WI38 (cell line): ENCODE results near the gene GMPPA.

Experiments
- H3K4me3 ChIP-seq: 2 replicates; pipeline ENCODE4 v1.5.1; 2011; ENCODE audit warnings: low read depth, mild to moderate bottlenecking, control low read depth, low read length
- TF ChIP-seq, protein P1 (sequence below): IDR thresholded peaks from 2 replicates; pipeline ENCODE4 v1.5.1; 2012; ENCODE audit warnings: low read depth, mild to moderate bottlenecking, control low read depth, low read length

Gene GMPPA

DNA sequence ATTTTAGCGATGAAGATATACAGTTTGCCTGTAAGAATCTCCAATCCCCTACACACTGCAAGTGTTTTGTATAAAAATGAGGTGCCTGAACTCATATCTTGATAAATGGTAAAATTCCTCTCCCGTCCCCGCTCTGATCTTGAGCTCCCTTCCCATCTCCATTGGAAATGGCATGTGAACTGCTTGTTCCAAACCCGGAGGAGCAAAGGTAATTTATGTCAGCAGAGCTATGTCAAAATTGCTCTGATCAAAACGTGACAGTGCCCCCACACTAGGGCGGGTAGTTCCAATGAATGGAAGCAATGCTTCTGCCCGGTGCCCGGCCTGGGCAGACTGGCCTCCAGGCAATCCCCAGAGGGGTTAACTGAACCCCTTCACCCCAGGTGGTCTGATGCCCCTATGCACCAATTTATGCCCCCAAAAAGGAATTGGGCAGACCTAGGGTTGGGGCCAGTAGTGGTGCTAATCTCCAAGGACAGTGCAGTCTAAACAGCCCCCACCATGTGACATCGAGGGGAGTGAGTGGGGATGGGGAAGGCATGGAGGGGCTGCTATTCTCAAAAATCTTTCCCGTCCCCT, 3.6 kb upstream of the GMPPA start:
- TF ChIP-seq, protein P1, sequence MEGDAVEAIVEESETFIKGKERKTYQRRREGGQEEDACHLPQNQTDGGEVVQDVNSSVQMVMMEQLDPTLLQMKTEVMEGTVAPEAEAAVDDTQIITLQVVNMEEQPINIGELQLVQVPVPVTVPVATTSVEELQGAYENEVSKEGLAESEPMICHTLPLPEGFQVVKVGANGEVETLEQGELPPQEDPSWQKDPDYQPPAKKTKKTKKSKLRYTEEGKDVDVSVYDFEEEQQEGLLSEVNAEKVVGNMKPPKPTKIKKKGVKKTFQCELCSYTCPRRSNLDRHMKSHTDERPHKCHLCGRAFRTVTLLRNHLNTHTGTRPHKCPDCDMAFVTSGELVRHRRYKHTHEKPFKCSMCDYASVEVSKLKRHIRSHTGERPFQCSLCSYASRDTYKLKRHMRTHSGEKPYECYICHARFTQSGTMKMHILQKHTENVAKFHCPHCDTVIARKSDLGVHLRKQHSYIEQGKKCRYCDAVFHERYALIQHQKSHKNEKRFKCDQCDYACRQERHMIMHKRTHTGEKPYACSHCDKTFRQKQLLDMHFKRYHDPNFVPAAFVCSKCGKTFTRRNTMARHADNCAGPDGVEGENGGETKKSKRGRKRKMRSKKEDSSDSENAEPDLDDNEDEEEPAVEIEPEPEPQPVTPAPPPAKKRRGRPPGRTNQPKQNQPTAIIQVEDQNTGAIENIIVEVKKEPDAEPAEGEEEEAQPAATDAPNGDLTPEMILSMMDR: no peak
- H3K4me3 ChIP-seq: no peak overlapping the region

DNA sequence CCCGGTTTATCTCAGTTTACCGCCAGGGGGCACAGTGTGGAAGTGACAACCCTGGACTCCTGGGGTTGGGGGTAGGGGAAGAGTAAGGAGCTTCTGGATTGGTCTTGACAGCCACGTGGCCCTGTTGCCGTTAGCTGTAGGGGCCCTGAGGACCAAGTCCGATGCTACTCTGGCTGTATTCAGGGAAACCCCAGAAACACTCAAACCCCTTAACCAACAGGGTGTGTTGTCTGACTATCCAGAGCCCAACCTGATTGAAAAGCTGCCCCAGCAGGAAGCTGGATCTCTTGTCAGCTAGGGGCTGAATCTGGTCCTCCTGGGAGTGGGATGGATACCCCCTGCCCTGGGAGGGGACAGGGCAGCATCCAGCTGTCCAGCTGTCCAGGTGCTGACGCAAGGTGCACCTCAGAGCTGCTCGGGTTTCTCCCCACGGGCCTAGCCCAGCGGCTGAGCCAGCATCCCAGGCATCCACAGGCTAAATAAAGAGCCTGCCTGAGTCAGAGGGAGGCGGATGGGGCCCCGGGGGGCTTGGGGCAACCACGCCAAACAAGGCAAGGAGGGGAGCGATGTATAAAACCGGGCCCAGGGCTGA, 3.1 kb upstream of the GMPPA start:
- H3K4me3 ChIP-seq: no peak overlapping the region
- TF ChIP-seq, protein P1: peak; percentile 74

DNA sequence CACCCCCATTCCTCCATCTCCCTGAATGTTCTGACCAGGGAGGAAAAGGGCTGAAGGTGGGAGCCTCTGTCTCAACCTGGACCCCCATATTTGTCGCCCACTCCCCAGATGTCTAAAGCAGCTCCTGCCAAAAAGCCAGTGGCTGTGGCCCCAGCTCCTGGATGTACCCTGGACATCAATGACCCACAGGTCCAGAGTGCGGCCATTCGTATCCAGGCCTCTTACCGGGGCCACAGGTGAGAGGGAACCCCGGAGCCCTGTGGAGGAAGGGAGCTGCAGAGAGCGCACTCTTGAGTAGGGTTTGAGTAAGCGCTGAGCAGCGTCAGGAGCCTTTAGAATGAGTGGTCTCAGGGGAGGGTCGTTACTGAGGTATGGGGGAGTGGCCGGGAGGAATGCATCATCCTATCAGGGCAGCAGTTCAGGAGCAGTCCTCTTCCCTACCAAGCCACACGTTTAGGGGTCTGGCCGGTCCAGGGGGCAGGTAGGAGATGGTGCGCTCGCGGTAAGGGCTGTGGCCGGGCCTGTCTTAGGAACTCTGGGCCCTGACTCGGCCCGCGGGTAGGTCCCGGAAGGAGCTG, 2.4 kb upstream of the GMPPA start:
- H3K4me3 ChIP-seq: no peak overlapping the region
- TF ChIP-seq, protein P1: no peak

DNA sequence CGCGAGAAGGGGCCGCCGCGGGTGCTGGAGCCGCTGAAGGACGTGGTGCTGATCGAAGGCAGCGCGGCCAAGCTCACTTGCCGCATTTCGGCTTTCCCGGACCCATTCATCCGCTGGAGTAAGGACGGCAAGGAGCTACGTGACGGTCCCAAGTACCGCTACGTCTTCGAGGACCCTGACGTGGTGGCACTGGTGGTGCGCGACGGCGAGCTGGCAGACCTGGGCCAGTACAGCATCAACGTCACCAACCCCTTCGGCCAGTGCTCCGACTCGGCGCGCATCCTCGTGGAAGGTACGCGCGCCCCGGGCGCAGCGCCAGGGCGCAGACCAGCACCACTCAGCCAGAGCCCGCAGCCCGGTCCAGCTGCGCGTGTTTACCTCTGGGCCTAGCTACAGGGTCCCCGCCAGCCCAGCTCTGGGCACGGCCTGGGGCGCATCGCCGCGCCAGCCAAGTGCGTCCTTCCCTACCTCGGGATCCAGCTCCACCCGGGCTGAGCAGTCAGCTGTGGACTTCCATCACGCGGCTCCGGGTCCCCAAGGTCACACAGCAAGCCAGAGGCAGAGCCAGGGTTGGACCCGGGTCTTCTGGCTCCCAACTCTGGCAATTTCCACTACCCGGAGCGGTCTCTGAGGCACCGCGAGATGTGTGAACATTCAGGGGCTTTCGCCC, 1.7 kb upstream of the GMPPA start:
- TF ChIP-seq, protein P1: no peak
- H3K4me3 ChIP-seq: peak overlapping the region; percentile 89

DNA sequence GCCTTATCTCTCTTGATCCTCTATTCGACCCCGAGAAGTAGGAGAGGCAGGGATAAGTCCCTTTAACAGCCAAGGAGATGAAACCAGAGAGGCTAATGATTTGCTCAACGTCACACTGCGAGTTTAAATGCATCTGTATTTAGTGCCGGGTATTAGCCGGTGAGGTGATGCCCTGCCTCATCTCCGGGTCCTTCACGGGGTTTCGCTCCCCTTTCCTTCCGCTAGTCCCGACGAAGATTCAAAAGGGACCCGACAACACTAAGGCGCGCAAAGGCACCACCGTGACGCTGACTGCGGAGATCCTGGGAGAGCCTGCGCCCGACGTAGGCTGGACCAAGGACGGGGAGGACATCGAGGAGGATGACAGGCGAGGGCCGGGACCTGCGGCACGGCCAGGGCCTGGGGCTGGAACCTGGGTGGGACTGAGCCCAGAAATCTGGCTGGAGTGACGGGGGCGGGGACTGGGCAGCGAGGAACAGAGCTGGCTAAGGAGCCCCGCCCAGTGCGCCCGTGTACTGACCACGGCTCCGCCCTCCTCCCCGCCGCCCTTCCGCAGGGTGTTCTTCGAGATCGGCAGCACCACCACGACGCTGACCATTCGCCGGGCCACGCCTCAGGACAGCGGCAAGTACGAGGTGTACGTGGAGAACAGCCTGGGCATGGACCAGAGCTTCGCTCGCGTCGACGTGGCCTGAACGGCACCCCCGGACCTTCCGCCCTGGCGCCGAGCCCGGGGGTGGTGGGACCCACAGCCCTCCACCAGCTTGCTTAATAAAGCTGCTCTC, 1.0 kb upstream of the GMPPA start:
- H3K4me3 ChIP-seq: peak overlapping the region; percentile 89
- TF ChIP-seq, protein P1: no peak

DNA sequence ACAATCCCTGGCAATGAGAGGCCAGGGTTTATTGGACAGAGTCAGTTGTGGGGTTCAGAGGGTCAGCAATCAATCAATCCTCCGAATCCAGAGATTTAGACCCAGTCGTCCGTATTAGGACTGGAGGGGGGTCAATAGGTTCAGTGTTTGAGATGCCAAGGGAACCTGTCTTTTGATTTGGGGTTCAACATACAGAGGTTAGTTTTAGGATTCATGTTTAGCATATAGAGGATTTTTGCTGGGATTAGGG, 292 bp downstream of the GMPPA start:
- H3K4me3 ChIP-seq: peak overlapping the region; percentile 89
- TF ChIP-seq, protein P1: no peak
